Aorta (tissue), 5 donors: ENCODE data around the gene NTF3. TPM values are rescaled to one million over a fixed set of nuclear protein-coding genes. Genes with fewer than 3 reads are reported as not detected.

ENCODE experiments used
- ATAC-seq: fragments of 200-7000 bp; cut with Tn5 transposase; one replicate; pipeline ENCODE4 v1.9.1; 2022; ENCODE audit warnings: moderate library complexity; ENCODE audit not compliant: low FRiP score
- DNase-seq, 2 donors: peaks; one replicate each; pipeline ENCODE4 v3.0.0-alpha.2; 2020
- H3K27ac ChIP-seq, 2 donors: one replicate each; pipeline ENCODE4 v1.5.1; 2013; ENCODE audit warnings: low read length in 2 of 2, mild to moderate bottlenecking in 2 of 2, moderate library complexity in 2 of 2, control low read depth in 1 of 2, inconsistent platforms in 1 of 2, low read depth in 1 of 2
- H3K27me3 ChIP-seq, 2 donors: one replicate each; pipeline ENCODE4 v1.6.1; 2013; ENCODE audit warnings: control low read depth in 1 of 2, low read length in 1 of 2, mild to moderate bottlenecking in 1 of 2, moderate library complexity in 1 of 2; ENCODE audit not compliant: insufficient read depth in 2 of 2, control insufficient read depth in 1 of 2
- H3K36me3 ChIP-seq, 2 donors: one replicate each; pipeline ENCODE4 v1.6.1; 2013; ENCODE audit warnings: control low read depth in 1 of 2, low read length in 1 of 2, mild to moderate bottlenecking in 1 of 2; ENCODE audit not compliant: insufficient read depth in 2 of 2, control insufficient read depth in 1 of 2
- H3K4me1 ChIP-seq, 2 donors: one replicate each; pipeline ENCODE4 v1.6.1; 2013; ENCODE audit warnings: low read length in 2 of 2, control low read depth in 1 of 2, mild to moderate bottlenecking in 1 of 2, moderate library complexity in 1 of 2; ENCODE audit not compliant: insufficient read depth in 2 of 2, control insufficient read depth in 1 of 2
- H3K4me3 ChIP-seq, 2 donors: one replicate each; pipeline ENCODE4 v1.5.1; 2013; ENCODE audit warnings: low read length in 2 of 2, control low read depth in 1 of 2, mild to moderate bottlenecking in 1 of 2
- H3K9me3 ChIP-seq: one replicate; pipeline ENCODE4 v1.6.1; 2013; ENCODE audit warnings: mild to moderate bottlenecking, low read length; ENCODE audit not compliant: control insufficient read depth
- WGBS, 2 donors: extraction: QIAGEN DNeasy Blood & Tissue Kit; methylation state at CpG; one replicate each; pipeline ENCODE4 v1.1.7; 2013; 5-methylcytosine and 5-hydroxymethylcytosine counted together
- intact Hi-C, 2 donors: fragments of 100-400 bp; cut with DNase I; formaldehyde crosslinking; loops; one replicate each; pipeline versions ENCODE4 v1.14.2 to v1.15.0; 2022
- polyA plus RNA-seq, 2 donors: library from polyadenylated mRNA; stranded (reverse); fragments of 200-250 nt; gene quantifications; one replicate each; pipeline ENCODE4 v1.2.3, GENCODE V29; 2013
- total RNA-seq, 2 donors: library from RNA; stranded (reverse); fragmentation: NEBNext Ultra II Directional; extraction: Animal tissue kit (Norgen Biotek cat#: 25700); gene quantifications; one replicate each; pipeline ENCODE4 v1.2.1, GENCODE V29; 2021
- donor health status: healthy with polysubstance abuse.
- donor health status: Bipolar disorder and iron deficiency.
- donor health status: DM: no; HTN: no; CAD: no.
- donor health status: DM: no; HTN: no; CAD: no.
- donor health status: DM: yes; HTN: yes; CAD: no.

NTF3 gene
- total and polyA plus RNA-seq, 4 donors, result 7.5 to 51.6 (median 17.3) TPM

GRCh38 chr12:5429741-5430557, 2.0 kb upstream of the NTF3 start:
- WGBS, 2 donors, result 10 to 12% methylated on average over 23 of the region's 23 CpGs
- no peaks in the 10 kb centered on the region for H3K36me3 ChIP-seq
- DNase-seq, result no peak
- intact Hi-C loops, result loop anchor here (1.0 to 10.0 kb wide), 8 partner anchors 57 to 408 kb away; no protein-coding TSS in a partner anchor
- no peaks in the 10 kb centered on the region for H3K4me1 ChIP-seq
- no peaks in the 10 kb centered on the region for H3K27me3 ChIP-seq
- H3K9me3 ChIP-seq, result no peaks in the 10 kb centered on the region
- no peak overlapping the region for H3K4me3 ChIP-seq
- H3K27ac ChIP-seq, result no peak overlapping the region
- ATAC-seq, result no peak

- WGBS, 2 donors, result 1% methylated on average over 56 to 58 of the region's 58 CpGs
- peak overlapping the region; percentile 89 to 91 for H3K4me3 ChIP-seq
- ATAC-seq (no peak), DNase-seq (peak; percentile 60 to 80)
- H3K27me3 ChIP-seq, result no peaks in the 10 kb centered on the region
- intact Hi-C loops, result loop anchor here (5.0 to 10.0 kb wide), 3 partner anchors 56 to 406 kb away; no protein-coding TSS in a partner anchor
- peak overlapping the region in 1 of 2 donors; percentile 5 for H3K27ac ChIP-seq
- no peaks in the 10 kb centered on the region for H3K36me3 ChIP-seq
- H3K9me3 ChIP-seq, result no peaks in the 10 kb centered on the region
- no peaks in the 10 kb centered on the region for H3K4me1 ChIP-seq
Measured at GRCh38 chr12:5430641-5431603, 986 bp upstream of the NTF3 start.

- intact Hi-C loops, result loop anchor here (5.0 to 10.0 kb wide), 3 partner anchors 54 to 408 kb away; no protein-coding TSS in a partner anchor
- WGBS, 2 donors, result 1% methylated on average over 59 of the region's 59 CpGs
- Histone ChIP-seq H3K36me3 (no peaks in the 10 kb centered on the region), H3K4me3 (peak overlapping the region; percentile 89 to 91), H3K4me1 (peaks cover 3 to 4% of the 10 kb centered on the region in 2 donors), H3K27me3 (no peaks in the 10 kb centered on the region), H3K27ac (peak overlapping the region; percentile 36 to 72), H3K9me3 (no peaks in the 10 kb centered on the region)
- no peak for DNase-seq
- ATAC-seq, result peak; percentile 12
Measured at GRCh38 chr12:5433081-5433844, 1.4 kb downstream of the NTF3 start.

GRCh38 chr12:5433845-5434646, 2.1 kb downstream of the NTF3 start:
- Histone ChIP-seq H3K36me3 (no peaks in the 10 kb centered on the region), H3K4me1 (peaks cover 4% of the 10 kb centered on the region in 2 donors), H3K4me3 (peak overlapping the region; percentile 89 to 91), H3K27me3 (no peaks in the 10 kb centered on the region), H3K9me3 (no peaks in the 10 kb centered on the region), H3K27ac (peak overlapping the region; percentile 36 to 72)
- DNase-seq (no peak), ATAC-seq (no peak)
- 19% methylated on average over 15 of the region's 15 CpGs for WGBS, 2 donors
- intact Hi-C loops, result loop anchor here (2.0 to 10.0 kb wide), 4 partner anchors 53 to 409 kb away; no protein-coding TSS in a partner anchor

GRCh38 chr12:5434647-5435560, 3.0 kb downstream of the NTF3 start:
- Histone ChIP-seq H3K4me1 (peaks cover 4 to 7% of the 10 kb centered on the region in 2 donors), H3K36me3 (no peaks in the 10 kb centered on the region), H3K9me3 (no peaks in the 10 kb centered on the region), H3K27ac (peak overlapping the region; percentile 20 to 88), H3K27me3 (no peaks in the 10 kb centered on the region), H3K4me3 (peak overlapping the region in 1 of 2 donors; percentile 91)
- 25 to 33% methylated on average over 6 of the region's 6 CpGs for WGBS, 2 donors
- no peak for DNase-seq
- ATAC-seq, result no peak
- intact Hi-C loops, result loop anchor here (2.0 to 10.0 kb wide), 5 partner anchors 37 to 410 kb away; no protein-coding TSS in a partner anchor

GRCh38 chr12:5437182-5437583, 5.3 kb downstream of the NTF3 start:
- H3K4me3 ChIP-seq, result no peak overlapping the region
- no peaks in the 10 kb centered on the region for H3K27me3 ChIP-seq
- no peak for ATAC-seq
- WGBS, 2 donors, result 67 to 68% methylated on average over 4 of the region's 4 CpGs
- peaks cover 4 to 10% of the 10 kb centered on the region in 2 donors for H3K4me1 ChIP-seq
- no peak for DNase-seq
- intact Hi-C loops, result loop anchor here (5.0 to 10.0 kb wide), 2 partner anchors 35 to 412 kb away; no protein-coding TSS in a partner anchor
- H3K9me3 ChIP-seq, result no peaks in the 10 kb centered on the region
- peak overlapping the region in 1 of 2 donors; percentile 46 for H3K27ac ChIP-seq
- no peaks in the 10 kb centered on the region for H3K36me3 ChIP-seq

- H3K27ac ChIP-seq, result peak overlapping the region in 1 of 2 donors; percentile 47
- intact Hi-C loops, result loop anchor here (5.0 to 10.0 kb wide), 2 partner anchors 35 to 413 kb away; no protein-coding TSS in a partner anchor
Measured at GRCh38 chr12:5437589-5437988, 5.7 kb downstream of the NTF3 start.

More at GRCh38 chr12:5437589-5437988, 5.7 kb downstream of the NTF3 start:
- no peaks in the 10 kb centered on the region for H3K36me3 ChIP-seq
- no peaks in the 10 kb centered on the region for H3K27me3 ChIP-seq
- no peak overlapping the region for H3K4me3 ChIP-seq
- DNase-seq, result no peak
- H3K4me1 ChIP-seq, result peaks cover 4 to 10% of the 10 kb centered on the region in 2 donors
- 35 to 45% methylated on average over 11 of the region's 11 CpGs for WGBS, 2 donors
- ATAC-seq, result no peak
- no peaks in the 10 kb centered on the region for H3K9me3 ChIP-seq
